ENCODE measurements around the gene TUBGCP2. TPM values are rescaled to one million over a fixed set of nuclear protein-coding genes. Genes with fewer than 3 reads are reported as not detected.

TUBGCP2 gene
- total RNA-seq, 1 donor from 2014 or later: 65.0 TPM

DNA sequence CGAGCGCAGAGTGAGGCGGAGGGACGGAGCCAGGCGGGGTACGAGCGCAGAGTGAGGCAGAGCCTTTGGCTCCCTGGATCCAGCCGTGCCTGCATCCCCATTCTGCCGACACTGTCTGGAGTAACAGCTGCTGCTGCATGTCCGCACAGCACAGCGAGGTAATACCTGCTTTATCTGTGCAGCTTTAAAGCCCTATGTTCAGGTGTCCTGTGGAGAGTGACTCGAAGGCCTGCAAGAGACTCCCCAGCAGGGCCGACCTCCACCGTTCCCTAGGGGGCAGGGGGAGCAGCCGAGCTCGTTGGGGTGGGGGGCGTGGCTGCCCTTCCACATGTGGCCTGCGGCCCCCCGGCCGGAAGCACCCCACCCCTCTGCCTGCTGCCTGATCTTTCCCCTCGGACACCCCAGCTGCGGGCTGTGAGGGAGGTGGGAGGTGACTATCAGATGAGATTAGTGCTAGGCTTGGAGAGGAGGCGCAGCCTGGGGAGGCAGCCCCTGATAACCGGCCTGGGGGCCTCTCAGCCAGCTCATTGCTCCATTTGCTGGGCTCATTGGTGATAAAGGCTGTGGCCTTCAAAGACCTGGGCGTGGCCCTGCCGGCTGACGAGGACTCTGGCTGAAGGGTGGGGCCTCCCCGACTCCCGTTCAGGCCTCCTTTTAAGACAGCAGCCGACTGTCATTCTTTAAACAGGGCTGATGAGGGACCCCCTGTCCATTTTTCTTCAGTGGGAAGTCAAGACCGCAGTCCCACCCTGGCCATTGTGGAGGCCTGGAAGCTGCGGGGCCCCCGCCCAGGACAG is 63.0 kb downstream of the TUBGCP2 start:
- Mint-ChIP-seq H3K36me3 (ENCODE audit: low read depth) (no peaks in the 10 kb centered on the region), H3K4me1 (ENCODE audit: low read depth) (peaks cover 12% of the 10 kb centered on the region), H3K4me3 (no peak overlapping the region), H3K9me3 (no peaks in the 10 kb centered on the region), H3K27me3 (ENCODE audit: insufficient read depth) (peaks cover 24% of the 10 kb centered on the region), H3K27ac (no peak overlapping the region)
- intact Hi-C loops (cut with micrococcal nuclease): no loop called here
- DNase-seq (ENCODE audit: low spot score): no peak

DNA sequence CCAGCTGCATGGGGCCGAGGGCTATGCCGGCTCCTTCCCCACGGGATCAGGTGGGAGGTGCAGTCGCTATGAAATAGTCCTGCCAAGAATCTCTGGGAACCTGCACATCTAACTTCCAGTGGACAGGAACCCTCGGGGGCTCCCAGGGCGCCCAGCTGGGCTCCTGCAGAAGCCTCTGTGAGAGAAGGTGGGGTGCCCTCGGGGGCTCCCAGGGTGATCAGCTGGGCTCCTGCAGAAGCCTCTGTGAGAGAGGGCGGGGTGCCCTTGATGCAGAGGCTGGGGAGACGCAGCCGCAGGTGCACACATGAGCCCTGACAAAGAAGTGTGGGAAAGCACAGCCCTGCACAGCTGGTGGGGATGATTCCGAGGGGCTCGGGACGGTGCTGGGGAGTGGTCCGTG is 65.1 kb downstream of the TUBGCP2 start:
- Mint-ChIP-seq H3K9me3 (no peaks in the 10 kb centered on the region), H3K4me3 (no peak overlapping the region), H3K36me3 (ENCODE audit: low read depth) (no peaks in the 10 kb centered on the region), H3K4me1 (ENCODE audit: low read depth) (peaks cover 13% of the 10 kb centered on the region), H3K27me3 (ENCODE audit: insufficient read depth) (peaks cover 33% of the 10 kb centered on the region), H3K27ac (no peak overlapping the region)
- no peak for DNase-seq (ENCODE audit: low spot score)
- intact Hi-C loops (cut with micrococcal nuclease): no loop called here

DNA sequence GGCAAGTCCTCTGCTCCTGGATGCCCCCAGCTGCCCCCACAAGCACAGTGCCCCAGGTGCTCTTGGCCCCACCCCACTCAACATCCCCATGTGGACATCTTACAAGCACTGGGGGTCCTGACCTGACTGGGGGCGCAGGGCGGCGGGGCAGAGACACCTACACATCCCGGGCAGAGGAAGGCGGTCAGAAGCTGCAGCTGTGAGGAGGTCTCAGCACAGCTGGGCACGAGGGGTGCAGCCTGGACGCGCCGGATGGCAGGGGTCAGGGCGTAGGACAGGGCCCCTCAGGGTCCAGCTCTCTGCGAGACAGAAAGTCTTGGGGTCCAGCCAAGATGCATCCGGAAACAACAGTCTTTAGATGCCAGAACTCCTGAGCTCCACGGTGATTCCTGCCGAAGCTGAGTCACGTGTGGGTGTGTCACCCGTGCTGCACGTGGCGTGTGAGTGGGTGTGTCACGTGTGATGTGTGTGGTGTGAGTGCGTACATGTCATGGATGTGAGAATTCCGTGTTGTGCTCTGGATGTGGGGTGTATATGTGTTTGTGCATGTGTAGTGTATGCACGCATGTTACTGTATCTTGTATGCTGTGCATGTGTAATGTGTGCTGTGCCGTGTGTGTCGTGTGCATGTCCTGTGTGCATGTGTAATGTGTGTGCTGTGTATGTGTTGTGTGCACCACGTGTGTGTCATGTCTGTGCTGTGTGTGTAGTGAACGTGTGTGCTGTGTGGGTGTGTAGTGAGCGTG is 65.9 kb downstream of the TUBGCP2 start:
- H3K4me1 Mint-ChIP-seq (ENCODE audit: low read depth): peaks cover 13% of the 10 kb centered on the region
- intact Hi-C loops (cut with micrococcal nuclease): no loop called here
- peaks cover 37% of the 10 kb centered on the region for H3K27me3 Mint-ChIP-seq (ENCODE audit: insufficient read depth)
- no peaks in the 10 kb centered on the region for H3K9me3 Mint-ChIP-seq
- DNase-seq (ENCODE audit: low spot score): no peak
- H3K4me3 Mint-ChIP-seq: no peak overlapping the region
- H3K36me3 Mint-ChIP-seq (ENCODE audit: low read depth): no peaks in the 10 kb centered on the region
- no peak overlapping the region for H3K27ac Mint-ChIP-seq

DNA sequence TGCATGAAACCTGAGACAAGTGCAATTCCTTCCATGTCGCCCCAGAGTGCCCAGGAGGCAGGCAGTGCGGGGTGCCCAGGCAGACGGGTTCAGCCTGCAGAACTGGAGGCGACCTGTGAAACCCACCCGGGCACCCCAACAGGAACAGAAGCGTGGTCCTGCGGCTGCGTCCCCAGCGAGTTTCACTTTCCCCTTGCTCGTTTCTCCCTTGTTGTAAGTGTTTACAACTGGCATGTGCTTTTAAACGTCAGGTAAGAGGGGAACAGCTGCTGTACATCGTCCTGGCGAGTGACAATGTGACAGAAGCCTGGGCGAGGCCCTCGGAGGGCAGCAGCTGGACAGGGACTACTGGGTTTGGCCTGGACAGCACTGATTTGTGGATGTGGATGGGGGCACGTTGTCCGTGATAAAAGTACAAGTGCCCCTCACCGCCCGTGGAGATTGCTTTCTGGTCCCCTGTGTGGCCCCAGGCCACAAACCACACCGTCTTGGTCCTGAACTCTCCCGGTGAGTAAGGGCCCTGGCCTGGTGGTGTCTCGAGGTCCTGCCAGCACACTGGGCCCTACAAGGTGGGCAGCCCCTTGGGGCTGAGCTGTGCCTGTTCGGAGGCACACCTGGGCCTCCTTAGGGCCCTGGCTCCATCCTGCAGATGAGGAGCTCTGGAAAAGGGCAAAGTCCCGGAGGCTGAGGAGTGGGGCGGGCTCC is 67.0 kb downstream of the TUBGCP2 start:
- H3K27me3 Mint-ChIP-seq (ENCODE audit: insufficient read depth): peaks cover 40% of the 10 kb centered on the region
- no peak for DNase-seq (ENCODE audit: low spot score)

DNA sequence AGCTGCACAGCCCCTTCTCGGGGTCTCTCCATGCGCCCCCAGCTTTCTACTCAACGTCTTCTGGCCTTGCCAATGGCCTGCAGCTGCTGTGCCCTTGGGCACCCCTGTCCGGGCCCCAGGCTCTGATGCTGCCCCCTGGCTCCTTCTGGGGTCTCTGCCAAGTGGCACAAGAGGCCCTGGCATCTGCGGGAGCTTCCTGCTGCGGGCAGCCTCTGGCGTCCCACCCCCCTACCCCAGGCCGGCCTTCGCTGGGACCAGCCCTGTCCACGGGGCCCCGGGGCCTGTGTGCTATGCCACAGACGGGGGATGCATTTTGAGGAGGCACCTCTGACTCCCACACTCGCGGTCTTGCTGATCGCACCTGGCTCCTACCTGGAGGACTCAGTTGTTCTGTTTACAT is 68.7 kb downstream of the TUBGCP2 start:
- DNase-seq (ENCODE audit: low spot score): no peak
- Mint-ChIP-seq H3K4me3 (no peak overlapping the region), H3K27me3 (ENCODE audit: insufficient read depth) (peaks cover 39% of the 10 kb centered on the region), H3K9me3 (no peaks in the 10 kb centered on the region), H3K27ac (no peak overlapping the region), H3K36me3 (ENCODE audit: low read depth) (no peaks in the 10 kb centered on the region), H3K4me1 (ENCODE audit: low read depth) (peaks cover 13% of the 10 kb centered on the region)
- intact Hi-C loops (cut with micrococcal nuclease): no loop called here

More for the DNA sequence above, 67.0 kb downstream of the TUBGCP2 start:
- H3K4me1 Mint-ChIP-seq (ENCODE audit: low read depth): peaks cover 13% of the 10 kb centered on the region
- H3K36me3 Mint-ChIP-seq (ENCODE audit: low read depth): no peaks in the 10 kb centered on the region
- no peak overlapping the region for H3K27ac Mint-ChIP-seq
- peak overlapping the region; percentile 64 for H3K4me3 Mint-ChIP-seq
- intact Hi-C loops (cut with micrococcal nuclease): no loop called here
- no peaks in the 10 kb centered on the region for H3K9me3 Mint-ChIP-seq

DNA sequence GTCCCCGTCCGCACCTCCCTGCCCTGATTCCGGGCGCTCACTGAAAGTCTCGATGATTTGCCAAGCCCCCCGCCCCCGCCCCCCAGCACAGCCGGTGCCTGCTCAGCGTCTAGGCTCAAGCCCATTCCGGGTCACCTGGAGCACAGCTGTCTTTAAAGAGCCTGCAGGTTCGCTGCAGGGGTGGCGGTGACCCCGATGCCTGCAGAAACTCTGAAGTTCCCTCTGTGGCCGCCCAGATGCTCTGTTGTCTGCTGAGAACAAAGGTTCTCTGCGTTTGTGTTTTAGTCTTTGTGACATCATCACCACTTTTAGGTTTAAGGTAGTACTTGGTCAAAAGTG is 70.2 kb downstream of the TUBGCP2 start:
- H3K36me3 Mint-ChIP-seq (ENCODE audit: low read depth): no peaks in the 10 kb centered on the region
- H3K27ac Mint-ChIP-seq: no peak overlapping the region
- DNase-seq (ENCODE audit: low spot score): no peak
- intact Hi-C loops (cut with micrococcal nuclease): no loop called here
- H3K4me1 Mint-ChIP-seq (ENCODE audit: low read depth): peaks cover 13% of the 10 kb centered on the region
- H3K4me3 Mint-ChIP-seq: no peak overlapping the region
- H3K27me3 Mint-ChIP-seq (ENCODE audit: insufficient read depth): peaks cover 53% of the 10 kb centered on the region
- H3K9me3 Mint-ChIP-seq: no peaks in the 10 kb centered on the region

DNA sequence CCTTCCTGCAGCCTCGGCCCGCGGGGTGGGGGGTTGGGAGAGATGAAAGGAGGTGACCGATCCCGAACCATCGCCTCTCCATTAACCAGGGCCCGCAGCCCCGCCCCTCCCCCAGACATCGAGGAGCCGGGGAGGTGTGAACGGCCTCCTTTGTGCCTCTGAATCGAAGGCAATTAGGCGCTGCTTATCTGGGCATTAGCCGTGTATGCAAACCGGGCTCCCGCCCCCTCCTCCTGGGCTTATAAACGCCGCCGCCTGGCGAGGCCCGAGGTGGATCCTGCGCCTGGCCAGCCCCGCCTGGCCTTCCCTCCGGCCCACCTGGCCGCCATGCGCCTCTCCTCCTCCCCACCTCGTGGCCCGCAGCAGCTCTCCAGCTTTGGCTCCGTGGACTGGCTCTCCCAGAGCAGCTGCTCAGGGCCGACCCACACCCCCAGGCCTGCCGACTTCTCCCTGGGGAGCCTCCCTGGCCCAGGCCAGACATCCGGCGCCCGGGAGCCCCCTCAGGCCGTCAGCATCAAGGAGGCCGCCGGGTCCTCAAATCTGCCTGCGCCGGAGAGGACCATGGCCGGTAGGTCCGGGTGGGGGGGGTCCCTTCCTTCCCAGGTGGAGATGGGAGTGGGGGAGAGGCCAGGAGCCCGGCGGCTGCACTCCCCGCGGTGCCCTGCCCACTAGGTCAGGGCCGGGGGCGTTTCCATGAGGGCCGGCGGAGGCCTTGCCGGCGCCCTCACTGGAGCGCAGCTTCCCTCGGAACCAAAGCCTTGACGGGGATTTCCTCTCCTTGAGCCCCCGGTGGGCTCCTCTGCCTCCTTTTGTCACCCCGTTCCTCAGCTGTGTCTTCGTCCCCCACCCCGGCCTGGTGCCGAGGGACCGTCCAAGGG is 70.8 kb downstream of the TUBGCP2 start, which contains the start of gene VENTX:
Gene VENTX (plus strand): TSS at position 268 of the 878 bp plus-strand sequence. CDS start 60 bp downstream, at position 328.
- Mint-ChIP-seq H3K27me3 (ENCODE audit: insufficient read depth) (peaks cover 58% of the 10 kb centered on the region), H3K27ac (no peak within 1 kb of the TSS), H3K9me3 (no peaks in the 10 kb centered on the region), H3K4me3 (no peak within 1 kb of the TSS), H3K4me1 (ENCODE audit: low read depth) (peaks cover 13% of the 10 kb centered on the region), H3K36me3 (ENCODE audit: low read depth) (no peaks in the 10 kb centered on the region)
- no peak for DNase-seq (ENCODE audit: low spot score)
- intact Hi-C loops (cut with micrococcal nuclease): no loop called here

DNA sequence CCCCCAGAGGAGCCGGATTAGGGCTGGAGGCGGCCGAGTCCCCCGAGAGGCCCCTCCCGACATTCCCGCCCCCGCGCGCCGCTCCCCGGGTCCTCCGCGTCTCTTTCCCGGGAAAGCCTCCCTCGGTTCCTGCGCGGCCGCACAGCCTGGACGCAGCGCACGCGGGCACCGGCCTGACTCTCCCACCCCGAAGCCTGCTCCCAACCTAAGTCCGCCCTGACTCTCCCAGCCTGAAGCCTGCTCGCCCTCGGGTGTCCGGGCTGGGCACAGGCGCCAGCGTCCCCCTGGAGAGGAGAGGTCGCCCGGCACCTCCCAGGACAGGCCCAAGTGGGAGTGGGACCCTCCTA is 71.5 kb downstream of the TUBGCP2 start:
- Mint-ChIP-seq H3K27me3 (ENCODE audit: insufficient read depth) (peaks cover 60% of the 10 kb centered on the region), H3K4me3 (no peak overlapping the region), H3K9me3 (no peaks in the 10 kb centered on the region), H3K4me1 (ENCODE audit: low read depth) (peaks cover 13% of the 10 kb centered on the region), H3K36me3 (ENCODE audit: low read depth) (no peaks in the 10 kb centered on the region), H3K27ac (no peak overlapping the region)
- no peak for DNase-seq (ENCODE audit: low spot score)
- intact Hi-C loops (cut with micrococcal nuclease): no loop called here

DNA sequence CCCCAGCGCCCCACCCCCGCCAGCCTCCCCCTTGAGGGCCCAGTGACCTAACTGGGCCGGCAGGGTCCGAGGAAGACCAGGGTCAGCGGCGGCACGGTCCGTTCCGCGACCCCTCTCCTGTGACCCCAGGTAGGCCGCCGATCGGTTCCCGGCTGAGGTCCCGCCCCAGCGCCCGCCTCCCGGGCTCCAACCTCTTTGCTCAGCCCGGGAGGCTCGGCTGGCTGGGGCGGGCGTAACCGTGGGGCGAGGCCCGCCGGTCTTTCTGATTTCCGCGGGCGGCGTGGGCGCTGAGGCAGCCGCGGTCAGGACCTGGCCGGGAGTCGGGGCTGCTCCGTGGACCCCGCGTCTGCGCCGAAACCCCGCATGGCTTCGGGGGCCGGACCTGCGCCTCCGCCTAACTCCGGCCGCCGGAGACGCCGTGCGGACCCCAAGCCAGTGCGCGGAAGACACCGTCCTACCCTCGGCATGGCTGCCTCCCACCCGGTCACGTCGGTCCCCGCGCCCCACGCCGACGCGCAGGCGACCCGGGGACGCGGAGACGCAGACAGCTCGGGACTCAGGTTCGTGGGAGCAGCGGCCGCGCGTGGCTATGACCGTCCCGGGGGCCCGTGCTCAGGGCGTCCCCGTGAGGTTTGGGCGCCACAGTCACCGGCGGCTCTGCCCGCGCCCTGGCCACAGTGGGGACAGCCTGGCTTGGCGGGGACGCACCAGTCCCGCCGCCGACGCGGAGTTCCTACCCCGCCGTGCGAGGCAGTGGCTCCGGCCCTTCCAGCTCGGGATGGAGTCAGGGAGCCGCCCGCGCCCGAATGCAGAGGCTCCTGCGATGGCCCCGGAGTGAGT is 72.1 kb downstream of the TUBGCP2 start:
- Mint-ChIP-seq H3K4me3 (no peak overlapping the region), H3K9me3 (no peaks in the 10 kb centered on the region), H3K36me3 (ENCODE audit: low read depth) (no peaks in the 10 kb centered on the region), H3K27me3 (ENCODE audit: insufficient read depth) (peaks cover 61% of the 10 kb centered on the region), H3K4me1 (ENCODE audit: low read depth) (peaks cover 11% of the 10 kb centered on the region), H3K27ac (no peak overlapping the region)
- no peak for DNase-seq (ENCODE audit: low spot score)
- intact Hi-C loops (cut with micrococcal nuclease): no loop called here

DNA sequence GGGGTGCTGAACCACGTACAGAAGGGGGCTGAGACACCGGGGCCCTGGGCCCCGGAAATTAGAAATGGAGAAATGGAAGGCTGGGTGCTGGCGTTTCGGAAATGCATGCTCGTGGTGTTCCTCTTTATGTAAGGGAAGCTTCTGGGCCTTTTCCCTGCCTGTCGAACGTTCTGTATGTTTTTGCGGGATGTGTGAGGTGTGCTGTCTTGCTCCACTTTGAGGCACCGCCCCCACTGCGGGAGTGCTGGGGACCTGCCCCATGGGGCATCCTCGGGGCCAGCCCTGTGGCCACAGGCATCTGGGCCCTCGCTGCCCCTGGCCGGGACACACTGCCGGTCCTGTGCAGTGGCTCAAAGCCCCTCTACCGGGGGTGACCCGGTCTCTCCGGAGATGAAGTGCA is 72.7 kb downstream of the TUBGCP2 start:
- H3K27me3 Mint-ChIP-seq (ENCODE audit: insufficient read depth): peaks cover 59% of the 10 kb centered on the region
- peaks cover 4% of the 10 kb centered on the region for H3K4me1 Mint-ChIP-seq (ENCODE audit: low read depth)
- intact Hi-C loops (cut with micrococcal nuclease): no loop called here
- H3K27ac Mint-ChIP-seq: no peak overlapping the region
- no peak for DNase-seq (ENCODE audit: low spot score)
- no peaks in the 10 kb centered on the region for H3K36me3 Mint-ChIP-seq (ENCODE audit: low read depth)
- H3K9me3 Mint-ChIP-seq: no peaks in the 10 kb centered on the region
- no peak overlapping the region for H3K4me3 Mint-ChIP-seq

DNA sequence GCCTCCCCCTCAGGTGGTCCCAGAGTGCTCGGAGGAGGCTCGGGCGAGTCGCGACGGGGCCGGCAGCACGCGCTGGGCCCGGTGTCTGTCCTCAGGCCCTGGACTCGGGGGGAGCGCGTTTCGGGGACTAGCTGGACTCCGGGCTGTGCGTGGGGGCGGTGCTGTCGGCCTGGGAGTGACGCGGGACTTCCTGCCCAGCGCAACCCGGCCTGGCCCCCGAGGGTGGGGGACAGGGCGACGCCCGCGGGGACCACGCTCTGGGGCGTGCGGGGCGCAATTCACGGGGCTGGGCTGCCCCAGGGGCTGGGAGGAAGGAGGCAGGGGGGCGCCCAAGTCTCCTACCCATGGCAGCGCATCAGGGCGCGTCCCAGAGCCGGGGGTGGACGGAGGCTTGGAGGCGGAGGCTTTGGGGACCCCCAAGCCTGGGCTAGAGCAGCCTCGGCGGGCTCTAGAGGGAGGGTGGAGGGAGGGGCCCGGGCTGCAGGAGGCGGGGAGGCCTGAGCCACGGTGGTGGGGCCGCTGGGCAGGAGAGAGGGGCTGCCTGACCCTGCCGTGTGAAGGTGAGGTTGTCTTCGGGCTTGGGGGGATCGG is 73.3 kb downstream of the TUBGCP2 start:
- Mint-ChIP-seq H3K4me3 (peak overlapping the region; percentile 30), H3K27ac (no peak overlapping the region), H3K27me3 (ENCODE audit: insufficient read depth) (peaks cover 55% of the 10 kb centered on the region), H3K4me1 (ENCODE audit: low read depth) (no peaks in the 10 kb centered on the region), H3K36me3 (ENCODE audit: low read depth) (no peaks in the 10 kb centered on the region), H3K9me3 (no peaks in the 10 kb centered on the region)
- DNase-seq (ENCODE audit: low spot score): no peak
- intact Hi-C loops (cut with micrococcal nuclease): no loop called here
